Thymus (tissue), 11 donors: ENCODE measurements around the gene KHNYN. TPM values are rescaled to one million over a fixed set of nuclear protein-coding genes. Genes with fewer than 3 reads are reported as not detected.

Source experiments
- DNase-seq, 9 donors: peaks; one replicate each; pipeline ENCODE4 v3.0.0-alpha.2; 2013; ENCODE audit warnings: low spot score in 9 of 9, low read depth in 6 of 9, missing footprints in 1 of 9
- H3K27ac ChIP-seq, 2 donors: one replicate each; pipeline ENCODE4 v1.5.1; 2013; ENCODE audit warnings: control low read depth in 1 of 2, low read depth in 1 of 2, low read length in 1 of 2, mild to moderate bottlenecking in 1 of 2, moderate library complexity in 1 of 2
- H3K27me3 ChIP-seq, 2 donors: one replicate each; pipeline ENCODE4 v1.5.1; 2013; ENCODE audit warnings: low read length in 1 of 2; ENCODE audit not compliant: control insufficient read depth in 2 of 2, insufficient read depth in 1 of 2
- H3K36me3 ChIP-seq, 2 donors: one replicate each; pipeline ENCODE4 v1.5.1; 2013; ENCODE audit warnings: low read length in 1 of 2, mild to moderate bottlenecking in 1 of 2, moderate library complexity in 1 of 2; ENCODE audit not compliant: control insufficient read depth in 2 of 2, insufficient read depth in 2 of 2
- H3K4me1 ChIP-seq, 2 donors: one replicate each; pipeline ENCODE4 v1.5.1; 2013; ENCODE audit warnings: low read length in 2 of 2; ENCODE audit not compliant: control insufficient read depth in 2 of 2, insufficient read depth in 2 of 2
- H3K4me3 ChIP-seq, 2 donors: one replicate each; pipeline ENCODE4 v1.5.1; 2013; ENCODE audit warnings: low read length in 2 of 2, control low read depth in 1 of 2, mild to moderate bottlenecking in 1 of 2
- H3K9me3 ChIP-seq, 2 donors: one replicate each; pipeline ENCODE4 v1.5.1; 2013; ENCODE audit warnings: low read length in 1 of 2, mild to moderate bottlenecking in 1 of 2; ENCODE audit not compliant: control insufficient read depth in 2 of 2, insufficient read depth in 1 of 2
- WGBS: extraction: QIAGEN DNeasy Blood & Tissue Kit; methylation state at CpG from one replicate; pipeline ENCODE4 v1.1.7; 2013; 5-methylcytosine and 5-hydroxymethylcytosine counted together
- polyA plus RNA-seq: library from polyadenylated mRNA; stranded (reverse); fragments of 200-250 nt; gene quantifications from one replicate; pipeline ENCODE4 v1.2.3, GENCODE V29; 2013
- total RNA-seq: library from RNA; stranded (reverse); fragments of 120-200 nt; gene quantifications from one replicate; pipeline ENCODE4 v1.2.4, GENCODE V29; 2013
- donor health status: healthy.

The KHNYN gene
- total and polyA plus RNA-seq, 2 donors: 28.9 to 35.3 TPM

DNA sequence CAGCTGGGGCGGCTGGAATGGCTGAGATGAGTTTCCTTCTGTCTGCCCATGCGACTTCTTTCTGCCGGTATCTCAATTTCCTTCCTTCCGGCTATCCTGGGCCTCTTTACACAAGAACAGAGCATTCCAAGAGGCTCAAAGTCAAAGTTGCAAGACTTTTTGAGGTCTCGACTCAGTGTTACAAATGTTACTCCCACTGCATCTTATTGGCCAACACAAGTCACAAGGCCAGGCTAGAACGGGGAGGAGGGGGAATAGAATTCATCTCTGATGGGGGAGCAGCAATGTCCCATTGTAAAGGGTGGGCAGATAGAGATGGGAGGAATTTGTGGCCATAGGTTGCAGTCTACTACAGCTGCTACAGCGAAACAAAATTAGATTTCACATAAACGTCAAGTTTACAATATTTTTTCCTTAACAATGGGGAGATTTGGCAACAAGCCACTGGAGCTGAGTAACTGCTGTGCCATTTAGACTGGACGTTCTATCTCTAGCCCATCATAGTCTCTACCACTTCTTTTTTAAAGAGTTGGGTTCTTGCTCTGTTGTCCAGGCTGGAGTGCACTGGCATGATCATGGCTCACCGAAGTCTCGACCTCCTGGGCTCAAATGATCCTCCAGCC is 40.4 kb upstream of the KHNYN start:
- DNase-seq: no peak
- Histone ChIP-seq H3K27me3 (no peaks in the 10 kb centered on the region), H3K4me1 (no peaks in the 10 kb centered on the region), H3K4me3 (no peak overlapping the region), H3K36me3 (no peaks in the 10 kb centered on the region), H3K27ac (no peak overlapping the region), H3K9me3 (no peaks in the 10 kb centered on the region)
- WGBS: 90% methylated on average over 11 of the region's 11 CpGs

- peaks cover 0 to 3% of the 10 kb centered on the region in 2 donors for H3K4me1 ChIP-seq
- WGBS: 54% methylated on average over 6 of the region's 6 CpGs
- no peak overlapping the region for H3K27ac ChIP-seq
- no peak overlapping the region for H3K4me3 ChIP-seq
- H3K36me3 ChIP-seq: no peaks in the 10 kb centered on the region
- DNase-seq: no peak
- no peaks in the 10 kb centered on the region for H3K9me3 ChIP-seq
- no peaks in the 10 kb centered on the region for H3K27me3 ChIP-seq
Measured at GRCh38 chr14:24390701-24391468, 38.9 kb upstream of the KHNYN start.

GRCh38 chr14:24392325-24393091 is 37.2 kb upstream of the KHNYN start:
- Histone ChIP-seq H3K4me3 (no peak overlapping the region), H3K4me1 (peaks cover 0 to 12% of the 10 kb centered on the region in 2 donors), H3K27me3 (no peaks in the 10 kb centered on the region), H3K36me3 (no peaks in the 10 kb centered on the region), H3K27ac (no peak overlapping the region), H3K9me3 (no peaks in the 10 kb centered on the region)
- 89% methylated on average over 8 of the region's 8 CpGs for WGBS
- no peak for DNase-seq

- H3K27me3 ChIP-seq: peaks cover 0 to 5% of the 10 kb centered on the region in 2 donors
- WGBS: 49% methylated on average over 3 of the region's 3 CpGs
- H3K4me1 ChIP-seq: peaks cover 3 to 24% of the 10 kb centered on the region in 2 donors
- DNase-seq: no peak
- no peaks in the 10 kb centered on the region for H3K9me3 ChIP-seq
- H3K4me3 ChIP-seq: no peak overlapping the region
- H3K36me3 ChIP-seq: no peaks in the 10 kb centered on the region
- H3K27ac ChIP-seq: no peak overlapping the region
Measured at GRCh38 chr14:24394275-24394674, 35.5 kb upstream of the KHNYN start.

- H3K9me3 ChIP-seq: no peaks in the 10 kb centered on the region
- 54% methylated on average over 8 of the region's 8 CpGs for WGBS
- H3K4me3 ChIP-seq: no peak overlapping the region
- H3K36me3 ChIP-seq: no peaks in the 10 kb centered on the region
- H3K4me1 ChIP-seq: peaks cover 5 to 31% of the 10 kb centered on the region in 2 donors
- H3K27me3 ChIP-seq: peaks cover 0 to 16% of the 10 kb centered on the region in 2 donors
- H3K27ac ChIP-seq: peak overlapping the region in 1 of 2 donors; percentile 1
- DNase-seq: no peak
Measured at GRCh38 chr14:24395609-24396582, 33.9 kb upstream of the KHNYN start.

- DNase-seq: no peak
- Histone ChIP-seq H3K9me3 (no peaks in the 10 kb centered on the region), H3K27ac (peak overlapping the region in 1 of 2 donors; percentile 47), H3K27me3 (peaks cover 0 to 16% of the 10 kb centered on the region in 2 donors), H3K4me1 (peaks cover 5 to 38% of the 10 kb centered on the region in 2 donors), H3K36me3 (no peaks in the 10 kb centered on the region), H3K4me3 (no peak overlapping the region)
- WGBS: 86% methylated on average over 6 of the region's 6 CpGs
Measured at GRCh38 chr14:24397639-24398292, 32.0 kb upstream of the KHNYN start.

GRCh38 chr14:24398293-24398652 is 31.5 kb upstream of the KHNYN start:
- peaks cover 5 to 38% of the 10 kb centered on the region in 2 donors for H3K4me1 ChIP-seq
- H3K4me3 ChIP-seq: no peak overlapping the region
- WGBS: 44% methylated on average over 7 of the region's 7 CpGs

More at GRCh38 chr14:24398293-24398652, 31.5 kb upstream of the KHNYN start:
- Histone ChIP-seq H3K27me3 (peaks cover 0 to 16% of the 10 kb centered on the region in 2 donors), H3K36me3 (no peaks in the 10 kb centered on the region), H3K27ac (peak overlapping the region in 1 of 2 donors; percentile 47), H3K9me3 (no peaks in the 10 kb centered on the region)
- no peak for DNase-seq
